Right lobe of liver (tissue), 4 donors: Measurements from ENCODE around the gene SMARCD2.

Experiments used
- POLR2A ChIP-seq: fragments of 450-650 bp; IDR thresholded peaks from one replicate; pipeline ENCODE4 v1.6.1; 2017; ENCODE audit warnings: antibody characterized with exemption, mild to moderate bottlenecking
- TF ChIP-seq, protein P1 (sequence below), 4 donors: fragments of 200-600 bp in 3 of 4; fragments of 450-650 bp in 1 of 4; IDR thresholded peaks; one replicate each; pipeline versions ENCODE4 v1.5.1 to v1.8.0; 2016 to 2022; ENCODE audit warnings: antibody characterized with exemption in 4 of 4, mild to moderate bottlenecking in 2 of 4
- donor health status: DM: no; HTN: no; CAD: no.
- donor health status: DM: no; HTN: no; CAD: no.
- donor health status: DM: no; HTN: yes; CAD: no.

DNA sequence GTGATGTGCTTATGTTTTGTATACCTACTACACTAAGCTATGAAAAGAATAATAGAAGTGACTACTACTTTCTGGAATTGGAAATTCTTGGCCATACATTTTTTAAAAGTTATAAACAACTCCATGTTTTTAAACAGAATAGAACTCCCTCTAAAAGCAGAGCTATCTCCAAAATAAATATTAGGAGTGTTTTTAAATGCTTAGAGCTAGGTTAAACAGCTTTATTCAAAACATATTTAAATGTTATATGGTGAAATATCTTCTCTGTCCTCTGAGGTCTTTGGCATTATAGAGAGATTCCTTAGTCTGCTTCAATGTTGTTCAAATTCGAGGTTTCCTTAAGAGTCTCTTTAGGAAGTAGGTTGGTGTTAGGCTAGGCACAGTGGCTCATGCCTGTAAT, 38.2 kb downstream of the SMARCD2 start:
- TF ChIP-seq, protein P1, sequence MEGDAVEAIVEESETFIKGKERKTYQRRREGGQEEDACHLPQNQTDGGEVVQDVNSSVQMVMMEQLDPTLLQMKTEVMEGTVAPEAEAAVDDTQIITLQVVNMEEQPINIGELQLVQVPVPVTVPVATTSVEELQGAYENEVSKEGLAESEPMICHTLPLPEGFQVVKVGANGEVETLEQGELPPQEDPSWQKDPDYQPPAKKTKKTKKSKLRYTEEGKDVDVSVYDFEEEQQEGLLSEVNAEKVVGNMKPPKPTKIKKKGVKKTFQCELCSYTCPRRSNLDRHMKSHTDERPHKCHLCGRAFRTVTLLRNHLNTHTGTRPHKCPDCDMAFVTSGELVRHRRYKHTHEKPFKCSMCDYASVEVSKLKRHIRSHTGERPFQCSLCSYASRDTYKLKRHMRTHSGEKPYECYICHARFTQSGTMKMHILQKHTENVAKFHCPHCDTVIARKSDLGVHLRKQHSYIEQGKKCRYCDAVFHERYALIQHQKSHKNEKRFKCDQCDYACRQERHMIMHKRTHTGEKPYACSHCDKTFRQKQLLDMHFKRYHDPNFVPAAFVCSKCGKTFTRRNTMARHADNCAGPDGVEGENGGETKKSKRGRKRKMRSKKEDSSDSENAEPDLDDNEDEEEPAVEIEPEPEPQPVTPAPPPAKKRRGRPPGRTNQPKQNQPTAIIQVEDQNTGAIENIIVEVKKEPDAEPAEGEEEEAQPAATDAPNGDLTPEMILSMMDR (IDR thresholded peaks at IDR 0.05): no peak
- no peak for TF ChIP-seq POLR2A
